SK-N-SH (cell line): ENCODE measurements around the gene MAGEA6. TPM values are rescaled to one million over a fixed set of nuclear protein-coding genes. Genes with fewer than 3 reads are reported as not detected.

ENCODE experiments used
- CTCF ChIA-PET: fragments of 300-600, 350-600 bp; formaldehyde crosslinking; extraction: SDS; loops from one replicate; lab custom pipeline; 2021; lab: Yijun Ruan, JAX
- POLR2A ChIA-PET: fragments of 350-600 bp; sonication (Branson Sonifier 250); formaldehyde crosslinking; extraction: SDS; loops from one replicate; lab custom pipeline; 2020; ENCODE audit warnings: antibody characterized with exemption, inconsistent platforms; lab: Yijun Ruan, JAX
- DNase-seq: peaks from one replicate; pipeline ENCODE4 v3.0.0; 2012
- H2AFZ ChIP-seq: fragments of 200-600 bp; sonication (generic); 2 replicates; pipeline ENCODE4 v1.8.1; 2016; ENCODE audit warnings: antibody characterized with exemption, mild to moderate bottlenecking, low read depth
- H3F3A ChIP-seq: fragments of 200-600 bp; sonication (generic); replicated peaks from 2 replicates; pipeline ENCODE3; 2016; ENCODE audit warnings: antibody characterized with exemption, mild to moderate bottlenecking; ENCODE audit not compliant: insufficient read depth
- H3K27ac ChIP-seq, 2 experiments: fragments of 200-500 bp in 1 of 2; fragments of 200-600 bp in 1 of 2; sonication (Bioruptor generic) in 1 of 2; sonication (generic), shearing (Covaris generic) in 1 of 2; 2 replicates each; pipeline versions ENCODE4 v1.5.1 to v1.6.1; 2014 to 2016; ENCODE audit warnings: low read depth in 2 of 2, inconsistent platforms in 1 of 2, low read length in 1 of 2, mild to moderate bottlenecking in 1 of 2, mixed read lengths in 1 of 2
- H3K27me3 ChIP-seq: fragments of 200-600 bp; sonication (generic), shearing (Covaris generic); 2 replicates; pipeline ENCODE4 v1.6.1; 2016; ENCODE audit warnings: mixed run types; ENCODE audit not compliant: insufficient read depth
- H3K36me3 ChIP-seq, 2 experiments: fragments of 200-500 bp in 1 of 2; fragments of 200-600 bp in 1 of 2; sonication (Bioruptor generic) in 1 of 2; sonication (generic) in 1 of 2; replicated peaks in 1 of 2; 2 replicates each; pipeline versions ENCODE3 to v1.5.1; 2014 to 2016; ENCODE audit warnings: low read length in 1 of 2, mild to moderate bottlenecking in 1 of 2; ENCODE audit not compliant: insufficient read depth in 2 of 2, control insufficient read depth in 1 of 2
- H3K4me1 ChIP-seq, 2 experiments: fragments of 200-500 bp in 1 of 2; fragments of 200-600 bp in 1 of 2; sonication (Bioruptor generic) in 1 of 2; sonication (generic), shearing (Covaris generic) in 1 of 2; 2 replicates each; pipeline versions ENCODE4 v1.5.1 to v1.6.1; 2014 to 2016; ENCODE audit warnings: low read depth in 1 of 2, low read length in 1 of 2, mixed run types in 1 of 2; ENCODE audit not compliant: insufficient read depth in 2 of 2, control insufficient read depth in 1 of 2
- H3K4me2 ChIP-seq: fragments of 200-600 bp; sonication (generic), shearing (Covaris generic); 2 replicates; pipeline ENCODE4 v1.6.1; 2017; ENCODE audit warnings: mixed run types
- H3K4me3 ChIP-seq, 2 experiments: fragments of 200-500 bp in 1 of 2; fragments of 200-600 bp in 1 of 2; sonication (Bioruptor generic) in 1 of 2; sonication (generic), shearing (Covaris generic) in 1 of 2; 2 replicates each; pipeline versions ENCODE4 v1.5.1 to v1.8.1; 2014 to 2016; ENCODE audit warnings: low read depth in 2 of 2, inconsistent platforms in 1 of 2, low read length in 1 of 2, mild to moderate bottlenecking in 1 of 2, mixed read lengths in 1 of 2, moderate library complexity in 1 of 2
- H3K79me2 ChIP-seq: fragments of 200-600 bp; sonication (generic); 2 replicates; pipeline ENCODE4 v1.8.1; 2017; ENCODE audit warnings: mild to moderate bottlenecking; ENCODE audit not compliant: insufficient read depth
- H3K9ac ChIP-seq: fragments of 200-600 bp; sonication (generic); 2 replicates; pipeline ENCODE4 v1.6.1; 2017; ENCODE audit warnings: mixed run types
- H3K9me2 ChIP-seq: fragments of 200-600 bp; sonication (generic); 2 replicates; pipeline ENCODE4 v1.6.1; 2017; ENCODE audit warnings: mixed run types
- H3K9me3 ChIP-seq: fragments of 200-600 bp; sonication (generic); 2 replicates; pipeline ENCODE4 v1.6.1; 2017; ENCODE audit warnings: mixed run types, mild to moderate bottlenecking, moderate library complexity
- H4K20me1 ChIP-seq: fragments of 200-600 bp; sonication (generic); 2 replicates; pipeline ENCODE4 v1.6.1; 2017; ENCODE audit warnings: mild to moderate bottlenecking, mixed run types; ENCODE audit not compliant: insufficient read depth
- ELF1 ChIP-seq: IDR thresholded peaks from 2 replicates; pipeline ENCODE4 v1.4.0; 2012
- EP300 ChIP-seq, 2 experiments: IDR thresholded peaks; 2 replicates each; pipeline versions ENCODE4 v1.4.0 to v1.6.1; 2012; ENCODE audit warnings: borderline replicate concordance in 1 of 2, low read depth in 1 of 2, low read length in 1 of 2
- EZH2phosphoT487 ChIP-seq: fragments of 200-600 bp; sonication (generic); IDR thresholded peaks from 2 replicates; pipeline ENCODE4 v1.6.1; 2017; ENCODE audit warnings: low read depth, mixed run types, mild to moderate bottlenecking, antibody characterized with exemption, moderate library complexity, borderline replicate concordance
- FOXM1 ChIP-seq: IDR thresholded peaks from 2 replicates; pipeline ENCODE4 v1.4.0; 2012; ENCODE audit warnings: low read depth, mild to moderate bottlenecking
- GABPA ChIP-seq: IDR thresholded peaks from 2 replicates; pipeline ENCODE4 v1.4.0; 2012; ENCODE audit warnings: low read depth, mild to moderate bottlenecking
- MXI1 ChIP-seq: IDR thresholded peaks from 2 replicates; pipeline ENCODE4 v1.6.1; 2012; ENCODE audit warnings: mild to moderate bottlenecking, low read depth, low read length, improper control_type of control experiment
- NFIC ChIP-seq: IDR thresholded peaks from 2 replicates; pipeline ENCODE4 v1.4.0; 2012; ENCODE audit warnings: borderline replicate concordance
- NRF1 ChIP-seq: IDR thresholded peaks from 2 replicates; pipeline ENCODE4 v1.6.1; 2012; ENCODE audit warnings: low read depth, mild to moderate bottlenecking, low read length
- RCOR1 ChIP-seq: fragments of 150-350 bp; IDR thresholded peaks from 2 replicates; pipeline ENCODE4 v1.6.1; 2017; ENCODE audit warnings: antibody characterized with exemption, low read length
- RFX5 ChIP-seq: IDR thresholded peaks from 2 replicates; pipeline ENCODE4 v1.6.1; 2012; ENCODE audit warnings: mild to moderate bottlenecking, improper control_type of control experiment, low read length
- SMC3 ChIP-seq: IDR thresholded peaks from 2 replicates; pipeline ENCODE4 v1.6.1; 2012; ENCODE audit warnings: low read depth, low read length, improper control_type of control experiment
- WGBS: methylation state at CpG from one replicate; pipeline ENCODE4 v1.1.6; 2017; ENCODE audit warnings: low lambda C conversion rate; 5-methylcytosine and 5-hydroxymethylcytosine counted together
- polyA plus RNA-seq, 3 experiments: library from polyadenylated mRNA; depleted of rRNA; stranded (reverse); fragments of >200 nt; gene quantifications; 2 replicates each; pipeline ENCODE4 v1.2.3, GENCODE V29; 2012
- TF ChIP-seq, protein P1 (sequence below): IDR thresholded peaks from 2 replicates; pipeline ENCODE4 v1.4.0; 2012; ENCODE audit warnings: low read depth
- TF ChIP-seq, protein P2 (sequence below): fragments of 200-600 bp; sonication (generic); IDR thresholded peaks from 2 replicates; pipeline ENCODE4 v1.6.1; 2017; ENCODE audit warnings: antibody characterized with exemption, mild to moderate bottlenecking, moderate library complexity

The MAGEA6 gene
- polyA plus RNA-seq, 1 of the 3 experiments (the other 2 are of a cell fraction): 63.1 TPM

DNA sequence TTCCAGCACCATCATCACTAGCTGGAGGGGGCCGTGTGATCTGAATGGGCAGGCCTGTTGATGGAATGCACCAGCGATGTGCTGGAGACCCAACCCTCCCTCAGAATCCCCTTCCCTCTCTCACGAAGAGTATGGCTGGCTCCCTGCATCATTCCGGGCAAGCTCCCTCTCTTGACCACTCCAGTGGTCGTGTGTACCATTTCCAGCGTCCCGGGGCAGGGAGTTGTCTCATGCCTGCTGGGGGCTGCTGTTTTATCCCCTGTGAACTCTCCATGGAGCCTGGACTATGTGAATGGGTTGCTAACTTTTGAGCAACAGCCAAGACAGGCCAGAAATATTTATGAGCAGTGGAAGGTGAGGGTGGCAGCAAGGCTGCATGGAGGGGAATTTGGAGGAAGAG is 44.1 kb downstream of the MAGEA6 start:
- 0 out of 2 replicates have a peak, but pooled peaks cover 10% of the 10 kb centered on the region for H3K79me2 ChIP-seq
- H3K27me3 ChIP-seq: no peaks in the 10 kb centered on the region
- no peaks in the 10 kb centered on the region for H3K9me2 ChIP-seq
- WGBS: 43% methylated on average over 5 of the region's 7 CpGs
- H2AFZ ChIP-seq: no peak overlapping the region
- H3K27ac ChIP-seq: no peak overlapping the region
- H3K9ac ChIP-seq: no peak overlapping the region
- H4K20me1 ChIP-seq: no peaks in the 10 kb centered on the region
- ChIA-PET POLR2A (no interaction called here), CTCF (no interaction called here)
- no peak for DNase-seq
- no peaks in the 10 kb centered on the region for H3F3A ChIP-seq
- no peak overlapping the region for H3K4me2 ChIP-seq
- no peaks in the 10 kb centered on the region for H3K36me3 ChIP-seq
- H3K9me3 ChIP-seq: no peaks in the 10 kb centered on the region
- no peaks in the 10 kb centered on the region for H3K4me1 ChIP-seq
- H3K4me3 ChIP-seq: no peak overlapping the region
- TF ChIP-seq NFIC (no peak), RCOR1 (no peak), MXI1 (no peak), GABPA (no peak), FOXM1 (no peak), SMC3 (no peak), EP300 (IDR thresholded peaks at IDR 0.05; ENCODE audit: borderline replicate concordance in 1 of 2, low read depth in 1 of 2, low read length in 1 of 2) (no peak), EZH2phosphoT487 (no peak), NRF1 (no peak), RFX5 (no peak), ELF1 (no peak)
- TF ChIP-seq, protein P1, sequence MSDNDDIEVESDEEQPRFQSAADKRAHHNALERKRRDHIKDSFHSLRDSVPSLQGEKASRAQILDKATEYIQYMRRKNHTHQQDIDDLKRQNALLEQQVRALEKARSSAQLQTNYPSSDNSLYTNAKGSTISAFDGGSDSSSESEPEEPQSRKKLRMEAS: no peak
- TF ChIP-seq, protein P2, sequence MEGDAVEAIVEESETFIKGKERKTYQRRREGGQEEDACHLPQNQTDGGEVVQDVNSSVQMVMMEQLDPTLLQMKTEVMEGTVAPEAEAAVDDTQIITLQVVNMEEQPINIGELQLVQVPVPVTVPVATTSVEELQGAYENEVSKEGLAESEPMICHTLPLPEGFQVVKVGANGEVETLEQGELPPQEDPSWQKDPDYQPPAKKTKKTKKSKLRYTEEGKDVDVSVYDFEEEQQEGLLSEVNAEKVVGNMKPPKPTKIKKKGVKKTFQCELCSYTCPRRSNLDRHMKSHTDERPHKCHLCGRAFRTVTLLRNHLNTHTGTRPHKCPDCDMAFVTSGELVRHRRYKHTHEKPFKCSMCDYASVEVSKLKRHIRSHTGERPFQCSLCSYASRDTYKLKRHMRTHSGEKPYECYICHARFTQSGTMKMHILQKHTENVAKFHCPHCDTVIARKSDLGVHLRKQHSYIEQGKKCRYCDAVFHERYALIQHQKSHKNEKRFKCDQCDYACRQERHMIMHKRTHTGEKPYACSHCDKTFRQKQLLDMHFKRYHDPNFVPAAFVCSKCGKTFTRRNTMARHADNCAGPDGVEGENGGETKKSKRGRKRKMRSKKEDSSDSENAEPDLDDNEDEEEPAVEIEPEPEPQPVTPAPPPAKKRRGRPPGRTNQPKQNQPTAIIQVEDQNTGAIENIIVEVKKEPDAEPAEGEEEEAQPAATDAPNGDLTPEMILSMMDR: no peak

Other genes with a start within 250 kb of the MAGEA6 start
- gene GABRQ, start 131.8 kb downstream of the MAGEA6 start, polyA plus RNA-seq (2012; rRNA removed): 0.02 and 0.03 TPM in 2 replicates
- 84.2 and 107 TPM in 2 replicates for gene MAGEA3, start 70.9 kb downstream of the MAGEA6 start, polyA plus RNA-seq (2012; rRNA removed)
- not detected in 2 replicates for gene CSAG2, start 60.4 kb downstream of the MAGEA6 start, polyA plus RNA-seq (2012; rRNA removed)
- 17.1 and 29.5 TPM in 2 replicates for gene MAGEA2B, start 55.1 kb downstream of the MAGEA6 start, polyA plus RNA-seq (2012; rRNA removed)
- gene CSAG1, start 36.0 kb downstream of the MAGEA6 start, polyA plus RNA-seq (2012; rRNA removed): 55.1 and 55.8 TPM in 2 replicates
- gene MAGEA12, start 35.9 kb downstream of the MAGEA6 start, polyA plus RNA-seq (2012; rRNA removed): 81.1 and 104 TPM in 2 replicates
- gene MAGEA2, start 15.8 kb downstream of the MAGEA6 start, polyA plus RNA-seq (2012; rRNA removed): 55.9 and 66.3 TPM in 2 replicates
- gene CSAG3, start 10.5 kb downstream of the MAGEA6 start, polyA plus RNA-seq (2012; rRNA removed): 72.2 and 115 TPM in 2 replicates
- 41.1 and 46.6 TPM in 2 replicates for gene CETN2, start 61.1 kb upstream of the MAGEA6 start, polyA plus RNA-seq (2012; rRNA removed)
- 24.8 and 26.3 TPM in 2 replicates for gene NSDHL, start 61.4 kb upstream of the MAGEA6 start, polyA plus RNA-seq (2012; rRNA removed)
- gene ZNF185, start 128.4 kb upstream of the MAGEA6 start, polyA plus RNA-seq (2012; rRNA removed): 10.3 and 10.6 TPM in 2 replicates
- not detected in 2 replicates for gene PNMA5, start 224.4 kb upstream of the MAGEA6 start, polyA plus RNA-seq (2012; rRNA removed)